SK-N-SH treated with all-trans-retinoic acid at 6 μM for 48 hours (cell line): Measurements from ENCODE around the gene LRMDA.

ENCODE experiments used
- ARNTL ChIP-seq: fragments of 450-650 bp; formaldehyde crosslinking; IDR thresholded peaks from 2 replicates; pipeline ENCODE4 v1.5.0; 2020; ENCODE audit warnings: low read depth, mild to moderate bottlenecking, moderate library complexity, borderline replicate concordance
- BACH2 ChIP-seq: fragments of 250-450 bp; sonication (Bioruptor Pico); IDR thresholded peaks from 2 replicates; pipeline ENCODE4 v1.9.0; 2021; ENCODE audit warnings: mild to moderate bottlenecking, borderline replicate concordance
- CREB5 ChIP-seq: fragments of 250-450 bp; sonication (Bioruptor Pico); IDR thresholded peaks from 2 replicates; pipeline ENCODE4 v1.5.1; 2020; ENCODE audit warnings: low read depth, mild to moderate bottlenecking, moderate library complexity
- PATZ1 ChIP-seq: fragments of 250-450 bp; sonication (Bioruptor Pico); IDR thresholded peaks from 2 replicates; pipeline ENCODE4 v1.8.0; 2020; ENCODE audit warnings: mild to moderate bottlenecking, moderate library complexity, borderline replicate concordance
- POU6F1 ChIP-seq: fragments of 250-450 bp; sonication (Bioruptor Pico); IDR thresholded peaks from 2 replicates; pipeline ENCODE4 v1.8.0; 2021; ENCODE audit warnings: low read depth, mild to moderate bottlenecking, moderate library complexity, borderline replicate concordance
- PPARA ChIP-seq: fragments of 250-450 bp; sonication (Bioruptor Pico); IDR thresholded peaks from 2 replicates; pipeline ENCODE4 v1.5.0; 2020; ENCODE audit warnings: mild to moderate bottlenecking, borderline replicate concordance
- SNAI2 ChIP-seq: fragments of 250-450 bp; sonication (Bioruptor Pico); IDR thresholded peaks from 2 replicates; pipeline ENCODE4 v1.5.0; 2020; ENCODE audit warnings: mild to moderate bottlenecking, moderate library complexity
- ZNF70 ChIP-seq: fragments of 450-650 bp; formaldehyde crosslinking; IDR thresholded peaks from 2 replicates; pipeline ENCODE4 v1.5.0; 2020; ENCODE audit warnings: mild to moderate bottlenecking, moderate library complexity
- ZNF8 ChIP-seq: fragments of 450-650 bp; formaldehyde crosslinking; IDR thresholded peaks from 2 replicates; pipeline ENCODE4 v1.5.0; 2020; ENCODE audit warnings: mild to moderate bottlenecking, moderate library complexity

GRCh38 chr10:75429159-75429827, 2.1 kb upstream of the LRMDA start:
- TF ChIP-seq CREB5: no peak
- TF ChIP-seq PPARA (CRISPR knock-in tag): no peak
- TF ChIP-seq ZNF8 (CRISPR knock-in tag): no peak
- TF ChIP-seq PATZ1 (CRISPR knock-in tag): no peak
- no peak for TF ChIP-seq ARNTL (CRISPR knock-in tag)
- no peak for TF ChIP-seq SNAI2 (CRISPR knock-in tag)
- TF ChIP-seq BACH2: no peak
- TF ChIP-seq ZNF70 (CRISPR knock-in tag): no peak
- TF ChIP-seq POU6F1: no peak
